Gastrocnemius medialis (tissue), 4 donors: Measurements from ENCODE around the gene NHSL1.

ENCODE experiments used
- CTCF ChIP-seq, 5 experiments: fragments of 450-650 bp in 3 of 5; fragments of 200-600 bp in 2 of 5; sonication (generic) in 2 of 5; IDR thresholded peaks in 4 of 5; conservative IDR thresholded peaks in 1 of 5; 1 replicate in 4 of 5; 2 replicates in 1 of 5; pipeline ENCODE4 v1.5.1; 2016 to 2019; ENCODE audit warnings: antibody characterized with exemption in 5 of 5, mild to moderate bottlenecking in 3 of 5, moderate library complexity in 3 of 5
- POLR2A ChIP-seq, 2 donors: fragments of 450-650 bp; IDR thresholded peaks; one replicate each; pipeline ENCODE4 v1.6.1; 2017; ENCODE audit warnings: antibody characterized with exemption in 2 of 2, mild to moderate bottlenecking in 2 of 2, moderate library complexity in 2 of 2

GRCh38 chr6:138538390-138539031, 39.2 kb upstream of the NHSL1 start:
- TF ChIP-seq POLR2A (IDR thresholded peaks at IDR 0.05) (no peak), CTCF (IDR thresholded peaks at IDR 0.05 in 4 of 5, conservative IDR thresholded peaks at IDR 0.05 in 1 of 5) (no peak)
